ENCODE measurements around the gene TASOR2.
A peak's percentile ranks its signal among the peaks of the same experiment; 100 is the strongest.

DNA sequence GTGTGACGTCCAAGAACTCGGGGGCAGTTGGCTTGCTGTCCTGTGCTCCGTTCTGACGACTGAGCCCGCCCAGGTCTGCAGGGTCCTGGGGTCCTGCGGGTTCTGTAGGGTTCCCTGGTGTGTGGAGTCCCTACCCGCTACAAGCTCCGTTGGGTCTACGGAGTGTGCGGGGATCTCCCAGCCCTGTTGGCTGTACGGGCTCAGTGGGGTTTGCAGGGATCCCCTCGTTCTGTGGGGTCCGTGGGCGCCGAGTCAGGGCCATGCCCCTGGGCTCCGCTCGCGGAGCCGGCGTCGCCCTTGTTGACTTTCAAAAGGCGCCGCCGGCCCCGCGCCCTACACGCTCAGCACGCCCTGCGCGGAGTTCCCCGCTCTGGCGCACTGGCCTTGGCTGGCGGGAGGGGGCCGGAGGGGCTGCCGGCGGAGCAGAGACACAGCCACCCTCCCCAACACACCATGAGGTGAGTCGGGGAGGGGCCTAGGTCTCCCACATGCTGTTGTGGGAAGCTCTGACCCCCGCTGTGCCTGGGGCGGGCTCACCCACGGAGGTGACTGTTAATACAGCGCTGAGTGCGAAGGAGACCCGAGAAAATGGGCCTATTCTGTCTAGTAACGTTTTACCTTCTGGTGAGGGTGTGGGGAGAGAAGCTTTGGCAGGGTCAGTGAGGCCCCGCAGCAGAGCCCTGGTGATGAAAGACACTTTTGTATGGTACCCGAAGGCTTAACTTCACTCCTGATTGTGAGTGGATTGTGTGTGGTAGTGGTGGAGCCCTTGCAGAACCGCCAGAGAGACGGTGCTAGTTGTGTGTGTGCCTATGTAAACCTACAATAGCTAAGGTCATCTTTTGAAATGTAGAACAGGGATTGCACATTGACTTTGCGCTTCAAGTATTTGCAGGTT, 8.1 kb downstream of the TASOR2 start:
- TF ChIP-seq POLR2AphosphoS5 (IDR thresholded peaks at IDR 0.05; ENCODE audit: low read depth, low read length): no peak
- peak; percentile 37; the same call in 1 of the 2 replicates for TF ChIP-seq POLR2A (IDR thresholded peaks at IDR 0.05; ENCODE audit: low read depth, low read length)

Measured in GM12892 (cell line).